Gastrocnemius medialis (tissue), 4 donors: ENCODE results near the gene CCDC38.

Experiments
- POLR2A ChIP-seq, 2 donors: fragments of 450-650 bp; IDR thresholded peaks; one replicate each; pipeline ENCODE4 v1.6.1; 2017; ENCODE audit warnings: antibody characterized with exemption in 2 of 2, mild to moderate bottlenecking in 2 of 2, moderate library complexity in 2 of 2
- TF ChIP-seq, protein P1 (sequence below), 5 experiments: fragments of 450-650 bp in 3 of 5; fragments of 200-600 bp in 2 of 5; sonication (generic) in 2 of 5; IDR thresholded peaks in 4 of 5; conservative IDR thresholded peaks in 1 of 5; 1 replicate in 4 of 5; 2 replicates in 1 of 5; pipeline ENCODE4 v1.5.1; 2016 to 2019; ENCODE audit warnings: antibody characterized with exemption in 5 of 5, mild to moderate bottlenecking in 3 of 5, moderate library complexity in 3 of 5

DNA sequence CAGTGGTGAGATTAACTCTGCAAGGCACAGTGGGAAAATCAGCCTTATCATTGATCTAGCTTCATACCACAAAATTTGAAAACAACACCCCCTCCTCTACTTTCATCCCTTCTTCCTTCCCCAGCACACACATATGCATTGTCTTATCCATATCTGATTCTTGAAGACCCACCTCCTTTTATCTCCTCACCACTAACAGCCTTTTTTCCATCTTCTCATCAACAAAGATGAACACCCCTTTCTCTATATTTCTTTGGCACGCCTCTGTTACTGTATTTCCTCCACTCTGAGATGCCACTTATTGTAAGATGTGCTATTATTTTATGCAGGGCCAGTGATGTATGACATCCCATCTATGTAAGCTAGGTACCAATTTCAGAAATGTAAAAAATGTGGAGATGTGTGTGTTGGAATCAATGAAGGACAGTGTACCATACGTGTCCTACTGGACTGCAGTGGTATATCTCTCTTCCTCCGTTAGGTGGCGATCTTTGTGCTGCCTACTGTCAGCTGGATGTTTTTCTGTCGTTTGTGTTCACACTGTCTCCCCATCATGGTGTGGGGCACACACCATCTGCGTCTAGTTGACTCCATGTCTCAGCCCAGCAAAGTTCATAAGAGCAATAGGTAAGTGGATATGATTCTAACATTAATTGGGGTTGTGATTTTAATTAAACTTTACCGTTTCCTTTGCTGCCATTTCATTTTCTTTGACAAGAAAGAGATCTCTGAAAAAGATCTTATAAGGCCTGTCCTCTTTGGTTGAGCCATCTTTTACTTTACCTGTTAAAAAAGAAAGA lies 24.0 kb downstream of the CCDC38 start:
- TF ChIP-seq, protein P1, sequence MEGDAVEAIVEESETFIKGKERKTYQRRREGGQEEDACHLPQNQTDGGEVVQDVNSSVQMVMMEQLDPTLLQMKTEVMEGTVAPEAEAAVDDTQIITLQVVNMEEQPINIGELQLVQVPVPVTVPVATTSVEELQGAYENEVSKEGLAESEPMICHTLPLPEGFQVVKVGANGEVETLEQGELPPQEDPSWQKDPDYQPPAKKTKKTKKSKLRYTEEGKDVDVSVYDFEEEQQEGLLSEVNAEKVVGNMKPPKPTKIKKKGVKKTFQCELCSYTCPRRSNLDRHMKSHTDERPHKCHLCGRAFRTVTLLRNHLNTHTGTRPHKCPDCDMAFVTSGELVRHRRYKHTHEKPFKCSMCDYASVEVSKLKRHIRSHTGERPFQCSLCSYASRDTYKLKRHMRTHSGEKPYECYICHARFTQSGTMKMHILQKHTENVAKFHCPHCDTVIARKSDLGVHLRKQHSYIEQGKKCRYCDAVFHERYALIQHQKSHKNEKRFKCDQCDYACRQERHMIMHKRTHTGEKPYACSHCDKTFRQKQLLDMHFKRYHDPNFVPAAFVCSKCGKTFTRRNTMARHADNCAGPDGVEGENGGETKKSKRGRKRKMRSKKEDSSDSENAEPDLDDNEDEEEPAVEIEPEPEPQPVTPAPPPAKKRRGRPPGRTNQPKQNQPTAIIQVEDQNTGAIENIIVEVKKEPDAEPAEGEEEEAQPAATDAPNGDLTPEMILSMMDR (IDR thresholded peaks at IDR 0.05 in 4 of 5, conservative IDR thresholded peaks at IDR 0.05 in 1 of 5) = peak; percentile 51 to 74 (median 63)
- TF ChIP-seq POLR2A (IDR thresholded peaks at IDR 0.05) = no peak
